DMS79 treated with DMSO at 0.1 percent for 48 hours (cell line): Measurements from ENCODE around the gene LFNG.

Experiments
- DNase-seq: peaks from one replicate; lab custom pipeline; 2025; lab: John Stamatoyannopoulos, UW

Gene LFNG

DNA sequence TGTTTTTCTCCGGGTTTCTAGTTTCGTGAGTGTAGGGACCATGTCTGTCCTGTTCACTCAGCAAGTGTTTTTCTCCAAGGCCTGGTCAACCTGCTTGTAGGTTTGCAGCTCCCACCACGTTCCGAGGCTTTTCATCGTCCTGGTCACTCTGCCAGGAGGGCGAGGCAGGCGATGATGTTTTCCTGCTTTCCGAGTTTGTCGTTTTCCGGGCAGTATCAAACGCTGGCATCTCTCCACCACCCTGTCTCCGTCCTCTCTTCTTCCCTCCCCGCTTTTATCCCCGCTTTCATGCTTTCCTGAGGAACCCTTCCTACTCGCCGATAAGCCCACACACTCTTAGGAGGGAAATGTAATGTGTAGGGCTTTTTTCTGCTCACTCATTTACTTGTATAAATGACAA is 50.4 kb downstream of the LFNG start:
- no peak for DNase-seq

- no peak for DNase-seq
These were observed 51.8 kb downstream of the LFNG start for GRCh38 chr7:2571409-2571808.

DNA sequence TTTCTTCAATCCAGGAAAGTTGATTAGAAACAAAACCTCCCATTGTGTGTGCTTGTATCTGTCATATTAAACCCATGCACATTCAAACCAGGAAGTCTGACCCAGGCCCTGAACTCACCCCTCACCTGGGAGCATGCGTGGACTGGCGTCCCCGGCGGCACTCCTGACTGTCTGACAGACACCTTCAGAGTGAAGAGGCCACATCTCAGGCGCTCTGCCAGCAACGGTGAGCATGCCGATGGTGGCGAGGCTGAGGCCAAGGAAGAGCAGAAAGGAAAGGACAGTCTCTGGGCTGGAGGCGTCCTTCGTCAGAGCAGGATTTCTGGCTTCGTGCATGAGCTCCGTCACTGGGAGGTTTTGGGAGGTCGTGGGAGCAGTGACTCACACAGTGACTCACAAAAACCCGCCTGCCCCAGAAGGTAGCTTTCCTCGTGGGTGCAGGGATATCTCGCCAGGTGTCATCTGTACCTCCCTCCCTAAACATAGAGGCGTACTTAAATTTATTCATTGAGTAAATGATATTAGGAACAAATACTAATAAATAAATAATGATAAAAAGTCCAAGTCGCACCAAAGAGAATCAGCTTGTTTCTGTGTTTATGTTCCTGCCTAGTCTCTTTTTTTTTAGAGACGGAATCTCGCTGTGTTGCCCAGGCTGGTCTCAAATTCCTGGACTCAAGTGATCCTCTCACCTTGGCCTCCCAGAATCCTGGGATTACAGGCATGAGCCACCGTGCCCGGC is 52.7 kb downstream of the LFNG start:
- DNase-seq = no peak

DNA sequence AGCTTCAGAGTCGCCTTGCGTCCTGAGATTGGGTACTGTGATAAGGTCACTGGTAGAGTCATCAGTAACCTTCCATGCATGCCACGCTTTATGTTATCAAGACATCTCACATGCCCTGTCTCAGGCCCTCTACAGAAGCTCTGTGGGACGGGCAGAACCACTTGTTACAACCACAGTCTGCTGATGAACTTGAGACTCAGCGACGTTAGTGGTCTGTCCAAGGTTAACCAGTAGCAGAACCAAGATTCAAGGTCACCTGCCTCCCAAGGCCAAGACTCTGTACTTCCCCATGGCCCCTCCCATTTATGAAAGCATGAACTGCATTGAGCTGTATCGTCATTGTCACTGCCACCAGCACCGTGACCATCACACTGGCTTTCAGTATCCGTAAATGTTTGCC is 54.2 kb downstream of the LFNG start:
- DNase-seq = no peak

- DNase-seq = no peak
These were observed 55.6 kb downstream of the LFNG start for GRCh38 chr7:2575046-2575732.

- DNase-seq = no peak
These were observed 56.3 kb downstream of the LFNG start for GRCh38 chr7:2575733-2576340.

DNA sequence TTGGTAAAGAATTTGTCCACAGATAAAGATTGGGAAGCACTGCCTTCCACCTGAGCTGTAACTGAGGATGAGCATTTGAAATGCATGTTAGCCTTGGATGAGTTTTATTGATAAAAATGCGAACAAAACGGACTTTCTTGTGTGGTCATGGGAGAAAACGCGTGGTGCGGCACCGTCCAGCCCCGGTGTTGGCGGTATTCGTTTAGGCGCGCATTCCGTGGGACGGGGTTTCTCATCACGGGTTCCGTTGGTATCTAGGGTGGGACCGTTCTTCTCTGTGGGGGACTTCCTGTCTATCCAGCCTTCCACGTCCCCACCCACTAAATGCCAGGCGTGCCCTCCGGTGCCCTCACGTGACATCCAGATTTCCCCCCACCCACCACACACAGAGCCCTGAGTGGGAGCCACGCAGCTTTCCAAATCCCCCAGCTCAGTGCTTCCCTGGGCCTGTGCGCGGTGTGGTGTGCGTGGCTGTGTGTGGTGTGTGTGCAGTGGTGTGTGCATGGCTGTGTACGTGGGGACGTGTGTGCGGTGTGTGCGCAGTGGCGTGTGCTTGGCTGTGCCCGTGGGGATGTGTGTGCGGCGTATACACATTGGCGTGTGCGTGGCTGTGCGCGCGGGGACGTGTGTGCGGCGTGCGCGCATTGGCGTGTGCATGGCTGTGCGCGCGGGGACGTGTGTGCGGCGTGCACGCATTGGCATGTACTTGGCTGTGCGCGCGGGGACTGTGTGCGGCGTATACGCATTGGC is 57.3 kb downstream of the LFNG start:
- DNase-seq = no peak
